HG03521 (cell line): Measurements from ENCODE around the gene SPON1.
"Not testable (repeated sequence)": the region's sequence is repeated elsewhere in the genome, so short reads cannot be mapped to it uniquely, and the experiment has no call there.

Experiments
- ATAC-seq: cut with Tn5 transposase; IDR thresholded peaks from one replicate; pipeline ENCODE4 v1.9.1; 2021; ENCODE audit warnings: mild to moderate bottlenecking, moderate library complexity; ENCODE audit not compliant: unreplicated experiment

The SPON1 gene

DNA sequence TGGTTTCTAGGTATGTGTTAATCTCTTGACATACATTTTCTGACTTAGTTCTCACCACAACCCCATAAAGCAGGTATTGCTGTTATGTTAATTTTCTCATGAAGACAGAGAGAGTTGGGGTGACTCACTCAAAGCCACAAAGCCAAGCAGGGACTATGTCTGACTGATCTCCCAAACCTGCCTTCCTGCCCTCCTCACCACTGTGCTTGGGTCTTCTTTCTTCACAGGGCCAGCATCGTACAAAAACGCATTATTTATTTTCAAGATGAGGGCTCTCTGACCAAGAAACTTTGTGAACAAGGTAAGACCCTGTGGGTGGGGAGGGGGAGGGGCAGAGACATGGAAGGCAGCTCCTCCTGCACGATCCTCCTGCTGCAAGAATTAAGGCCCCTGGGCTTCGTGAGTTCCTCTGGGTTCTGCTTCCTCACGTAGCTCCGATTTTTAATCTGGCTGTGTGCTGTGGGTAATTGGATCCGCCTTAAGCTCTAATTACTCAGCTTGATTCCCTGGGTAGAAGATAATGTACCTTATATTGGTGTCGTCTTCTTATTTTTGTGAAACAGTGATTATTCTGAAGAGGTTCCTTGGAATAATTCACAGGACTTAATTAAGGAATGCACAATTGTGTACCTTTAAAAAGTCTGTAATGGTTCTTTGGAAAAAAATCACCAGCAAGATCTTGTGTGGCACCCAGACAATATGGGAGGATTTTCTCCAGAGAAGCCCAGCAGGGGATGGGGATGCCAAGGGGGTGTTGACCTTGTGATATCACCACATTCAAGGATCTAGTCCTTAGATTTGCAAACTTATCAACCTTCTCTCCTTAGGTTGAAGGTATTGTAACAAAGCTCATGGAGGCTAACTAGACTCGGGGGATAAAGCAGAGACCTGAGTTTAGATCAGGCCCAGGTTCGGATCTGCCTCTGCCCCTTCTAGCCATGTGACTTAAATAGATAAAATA, 112.9 kb downstream of the SPON1 start:
- ATAC-seq, result no peak

DNA sequence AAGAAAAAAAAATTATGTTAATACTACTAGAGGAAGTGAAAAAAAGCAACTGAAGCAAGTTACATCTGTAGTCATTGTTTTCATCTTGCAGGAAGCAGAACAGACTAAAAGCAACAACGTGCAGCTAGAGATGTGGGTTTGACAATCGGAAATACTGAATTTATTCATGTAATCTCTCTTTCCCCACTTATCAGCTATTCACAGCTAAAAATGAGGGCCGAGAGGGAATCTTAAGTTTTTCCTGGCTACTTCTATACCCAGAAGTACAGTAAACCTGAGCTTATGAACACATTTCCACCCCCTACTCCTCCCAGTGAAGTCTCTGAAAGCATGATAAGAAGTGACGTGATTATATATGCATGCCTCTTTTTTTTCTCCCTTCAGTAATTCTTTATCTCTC, 116.5 kb downstream of the SPON1 start:
- ATAC-seq, result no peak

DNA sequence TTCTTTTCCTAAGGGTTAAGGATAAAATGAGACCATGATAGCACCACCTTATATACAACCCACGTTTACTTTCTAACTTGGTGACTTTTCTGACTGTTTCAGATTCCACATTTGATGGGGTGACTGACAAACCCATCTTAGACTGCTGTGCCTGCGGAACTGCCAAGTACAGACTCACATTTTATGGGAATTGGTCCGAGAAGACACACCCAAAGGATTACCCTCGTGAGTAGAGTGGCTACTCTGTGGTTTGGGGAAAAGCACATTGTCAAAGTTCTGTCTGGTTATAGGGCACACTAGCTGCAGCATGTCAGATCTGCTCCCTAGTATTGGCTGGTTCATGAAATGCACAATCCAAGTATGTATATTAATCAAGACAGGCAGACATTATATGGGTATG, 117.3 kb downstream of the SPON1 start:
- ATAC-seq, result no peak

DNA sequence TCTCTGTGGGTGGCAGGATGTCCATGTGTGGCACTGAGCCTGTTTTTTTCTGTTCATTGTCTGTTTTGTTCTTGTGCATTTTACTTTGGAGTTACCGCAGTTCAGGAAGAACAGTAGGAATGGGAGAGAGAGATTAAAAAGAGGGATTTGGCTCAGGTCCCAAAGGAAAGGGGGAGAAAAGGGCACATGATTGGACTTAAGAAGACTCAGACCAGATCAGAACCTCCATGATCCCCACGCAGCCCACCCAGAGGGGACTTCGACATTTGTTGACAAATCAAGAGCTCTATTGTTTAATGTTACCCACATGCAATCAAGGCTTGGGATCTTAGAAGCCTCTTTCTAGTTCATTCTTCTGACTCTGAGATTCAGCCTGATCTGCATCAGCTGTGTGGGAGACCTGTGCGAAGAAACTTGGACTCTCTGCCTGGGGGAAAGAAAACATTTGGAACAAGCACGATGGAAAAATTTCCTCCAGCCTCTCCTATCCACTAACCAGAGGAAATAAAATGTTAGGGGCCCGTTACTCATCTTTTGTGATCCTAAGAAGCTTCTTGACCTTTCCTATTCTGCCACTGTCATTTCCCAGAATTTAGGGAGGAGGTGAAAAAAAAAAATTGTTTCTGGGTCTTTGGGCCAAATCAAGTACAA, 119.2 kb downstream of the SPON1 start:
- ATAC-seq, result no peak

DNA sequence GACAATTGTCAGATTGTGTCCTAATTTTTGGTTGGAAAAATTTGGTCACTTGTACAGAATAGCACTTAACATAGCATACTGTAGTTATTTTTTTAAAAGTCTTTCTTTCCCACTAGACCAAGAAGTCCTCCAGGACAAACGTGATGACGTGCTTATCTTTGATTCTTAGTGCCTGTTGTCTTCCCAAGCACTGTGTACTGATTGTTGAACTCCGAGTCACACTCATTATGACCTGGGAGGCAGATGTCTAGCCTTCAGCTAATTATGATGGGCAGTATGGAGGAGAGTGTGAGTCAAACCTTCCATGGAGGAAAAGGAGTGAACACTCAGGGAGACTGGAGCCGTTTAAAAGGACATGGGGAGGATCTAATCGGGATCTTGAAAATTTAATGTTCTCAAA, 119.8 kb downstream of the SPON1 start:
- ATAC-seq, result no peak

DNA sequence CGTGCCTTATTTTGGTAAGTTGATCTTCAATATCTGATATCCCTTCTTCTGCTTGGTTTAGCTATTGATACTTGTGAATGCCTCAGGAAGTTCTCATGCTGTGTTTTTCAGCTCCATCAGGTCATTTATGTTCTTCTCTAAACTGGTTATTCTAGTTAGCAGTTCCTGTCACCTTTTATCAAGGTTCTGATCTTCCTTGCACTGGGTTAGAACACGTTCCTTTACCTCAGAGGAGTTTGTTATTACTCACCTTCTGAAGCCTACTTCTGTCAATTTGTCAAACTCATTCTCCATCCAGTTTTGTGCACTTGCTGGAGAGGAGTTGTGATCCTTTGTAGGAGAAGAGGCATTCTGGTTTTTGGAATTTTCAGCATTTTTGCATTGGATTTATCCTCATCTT, 126.3 kb downstream of the SPON1 start:
- ATAC-seq, result not testable (repeated sequence)

DNA sequence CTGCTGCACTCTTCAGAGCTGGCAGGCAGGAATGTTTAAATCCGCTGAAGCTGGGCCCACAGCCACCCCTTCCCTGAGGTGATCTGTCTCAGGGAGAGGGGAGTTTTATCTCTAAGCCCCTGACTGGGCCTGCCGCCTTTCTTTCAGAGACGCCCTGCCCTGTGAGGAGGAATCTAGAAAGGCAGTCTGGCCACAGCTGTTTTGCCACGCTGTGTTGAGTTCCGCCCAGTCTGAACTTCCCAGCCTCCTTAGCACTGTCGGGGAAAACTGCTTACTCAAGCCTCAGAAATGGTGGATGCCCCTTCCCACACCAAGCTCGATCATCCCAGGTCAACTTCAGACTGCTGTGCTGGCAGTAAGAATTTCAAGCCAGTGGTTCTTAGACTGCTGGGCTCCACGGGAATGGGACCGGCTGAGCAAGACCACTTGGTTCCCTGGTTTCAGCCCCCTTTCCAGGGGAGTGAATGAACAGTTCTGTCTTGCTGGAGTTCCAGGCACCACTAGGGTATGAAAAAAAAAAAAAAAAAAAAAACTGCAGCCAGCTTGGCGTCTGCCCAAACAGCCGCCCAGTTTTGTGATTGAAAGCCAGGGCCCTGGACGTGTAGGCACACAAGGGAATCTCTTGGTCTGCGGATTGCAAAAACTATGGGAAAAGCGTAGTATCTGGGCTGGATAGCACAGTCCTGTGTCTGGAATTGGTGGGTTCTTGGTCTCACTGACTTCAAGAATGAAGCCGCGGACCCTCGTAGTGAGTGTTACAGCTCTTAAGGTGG, 127.4 kb downstream of the SPON1 start:
- ATAC-seq, result no peak

DNA sequence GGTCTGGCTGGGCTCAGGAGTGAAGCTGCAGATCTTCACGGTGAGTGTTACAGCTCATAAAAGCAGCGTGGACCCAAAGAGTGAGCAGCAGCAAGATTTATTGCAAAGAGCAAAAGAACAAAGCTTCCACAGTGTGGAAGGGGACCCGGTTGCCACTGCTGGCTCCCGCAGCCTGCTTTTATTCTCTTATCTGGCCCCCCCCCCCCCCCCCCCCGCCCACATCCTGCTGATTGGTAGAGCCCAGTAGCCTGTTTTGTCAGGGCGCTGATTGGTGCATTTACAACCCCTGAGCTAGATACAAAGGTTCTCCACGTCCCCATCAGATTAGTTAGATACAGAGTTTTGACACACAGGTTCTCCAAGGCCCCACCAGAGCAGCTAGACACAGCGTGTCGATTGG, 128.1 kb downstream of the SPON1 start:
- not testable (repeated sequence) for ATAC-seq

DNA sequence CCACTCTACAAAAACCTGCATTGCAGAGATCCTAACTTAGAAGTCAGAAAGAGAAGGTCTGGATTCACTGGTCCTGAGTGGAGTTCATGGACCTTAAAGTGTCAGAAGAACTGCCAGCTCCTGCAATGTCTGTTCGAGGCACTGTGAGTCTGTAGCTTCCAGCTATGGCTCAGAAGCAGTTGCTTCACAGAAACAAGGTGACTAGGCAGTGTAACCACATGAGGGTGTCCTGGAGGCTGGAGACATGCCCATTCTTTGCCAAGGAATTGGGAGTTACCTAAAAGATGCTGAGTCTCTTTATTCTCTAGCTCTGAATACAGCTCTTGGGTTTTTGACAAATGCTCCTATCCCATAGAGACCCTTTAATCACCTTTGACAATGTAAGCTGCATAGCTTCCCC, 130.5 kb downstream of the SPON1 start:
- ATAC-seq, result no peak

DNA sequence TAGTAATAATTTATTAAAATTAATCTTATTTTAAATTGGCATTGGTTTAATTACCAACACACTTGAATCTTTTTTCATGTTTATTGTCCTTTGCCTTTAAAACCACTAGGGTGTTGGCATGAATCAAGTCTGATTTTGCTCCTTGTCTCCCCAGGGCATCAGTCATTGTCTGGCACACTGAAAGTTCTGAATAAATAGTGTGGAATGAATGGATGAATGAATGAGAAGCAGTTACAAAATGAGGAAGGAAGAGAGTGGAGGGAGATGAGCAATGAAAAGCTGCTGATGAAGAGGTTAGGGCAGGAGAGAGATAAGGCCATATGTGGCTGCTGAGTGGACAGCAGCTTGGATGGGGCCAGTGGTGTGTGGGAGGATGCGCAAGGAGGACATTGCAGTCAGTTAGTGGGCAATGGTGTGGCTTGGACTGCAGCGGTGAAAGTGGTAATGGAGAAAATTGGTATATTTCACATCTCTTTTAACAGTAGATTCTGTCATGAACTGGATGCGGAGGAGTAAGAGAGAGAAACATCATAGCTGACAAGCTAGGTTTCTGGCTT, 132.0 kb downstream of the SPON1 start:
- no peak for ATAC-seq

DNA sequence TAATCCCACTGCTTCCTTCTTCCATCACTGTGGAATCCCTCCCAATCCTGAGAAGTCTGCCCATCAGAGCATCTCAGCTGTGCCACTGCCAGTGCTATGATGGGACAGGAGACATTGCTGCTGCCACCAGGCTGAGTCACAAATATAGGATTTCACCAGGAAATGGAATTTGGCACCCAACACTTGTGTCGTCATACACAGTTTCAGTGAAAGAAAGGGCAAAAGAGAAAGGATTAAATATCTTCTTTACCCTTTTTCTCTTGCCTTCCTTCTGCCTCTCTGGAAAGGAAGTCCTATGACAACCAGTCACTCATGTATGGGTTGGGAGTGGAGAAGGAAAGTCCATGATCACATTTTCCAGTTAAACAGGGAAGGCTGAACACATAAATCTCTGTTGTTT, 133.4 kb downstream of the SPON1 start:
- no peak for ATAC-seq

DNA sequence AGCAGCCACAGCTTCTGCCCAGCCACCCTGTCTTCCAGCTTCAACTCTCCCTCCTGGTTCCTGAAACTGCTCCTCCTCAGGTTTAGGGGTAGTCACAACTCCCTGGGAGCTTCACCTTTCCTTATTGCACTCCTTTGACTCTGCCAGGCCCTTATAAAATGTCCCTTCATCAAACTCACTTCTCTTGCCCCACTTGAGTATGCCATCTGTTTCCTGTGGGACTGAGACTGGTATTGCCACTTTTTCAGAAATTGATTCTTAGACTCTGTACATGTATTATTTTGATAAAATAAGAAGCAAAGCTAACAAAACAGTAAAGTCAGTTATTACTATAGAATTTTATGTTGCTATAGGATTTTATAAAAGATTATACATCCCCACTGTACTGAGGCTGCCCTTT, 134.1 kb downstream of the SPON1 start:
- ATAC-seq, result no peak

DNA sequence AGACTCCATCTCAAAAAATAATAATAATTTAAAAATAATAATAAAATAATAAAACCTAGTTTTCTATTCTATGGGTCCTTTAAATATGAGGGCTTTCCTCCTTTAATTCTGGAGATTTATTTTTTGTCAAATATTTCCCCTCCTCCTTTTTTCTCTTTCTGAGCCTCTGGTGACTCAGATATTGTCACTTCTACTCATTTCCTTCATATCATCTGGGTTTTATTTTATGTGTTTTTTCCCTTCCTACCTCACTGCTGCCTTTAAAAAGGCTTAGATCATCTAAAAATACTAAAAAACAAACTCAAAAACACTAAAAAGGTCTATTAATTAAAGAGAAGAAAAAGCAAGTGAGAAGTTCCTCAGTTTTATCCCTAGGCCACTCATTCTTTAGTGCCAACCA, 138.9 kb downstream of the SPON1 start:
- ATAC-seq, result no peak

DNA sequence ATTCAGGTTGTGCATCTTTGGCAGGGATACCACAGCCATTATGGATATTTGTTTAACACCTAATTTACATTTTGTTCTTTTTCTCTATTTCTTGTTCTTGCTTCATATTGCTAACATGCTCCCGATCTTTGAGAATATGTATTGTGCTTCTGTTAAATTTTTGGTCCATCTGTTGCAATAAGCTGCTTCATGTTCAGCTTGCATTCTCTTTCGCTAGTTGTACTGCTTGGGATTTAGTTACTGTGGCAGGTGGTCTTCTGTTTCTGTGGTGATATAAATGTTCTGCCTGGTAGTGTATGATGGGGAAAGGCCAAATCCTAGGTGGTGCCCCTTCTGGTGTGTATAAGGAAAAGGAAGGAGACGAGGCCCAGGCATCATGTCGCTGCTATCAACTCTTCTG, 140.2 kb downstream of the SPON1 start:
- ATAC-seq, result no peak

DNA sequence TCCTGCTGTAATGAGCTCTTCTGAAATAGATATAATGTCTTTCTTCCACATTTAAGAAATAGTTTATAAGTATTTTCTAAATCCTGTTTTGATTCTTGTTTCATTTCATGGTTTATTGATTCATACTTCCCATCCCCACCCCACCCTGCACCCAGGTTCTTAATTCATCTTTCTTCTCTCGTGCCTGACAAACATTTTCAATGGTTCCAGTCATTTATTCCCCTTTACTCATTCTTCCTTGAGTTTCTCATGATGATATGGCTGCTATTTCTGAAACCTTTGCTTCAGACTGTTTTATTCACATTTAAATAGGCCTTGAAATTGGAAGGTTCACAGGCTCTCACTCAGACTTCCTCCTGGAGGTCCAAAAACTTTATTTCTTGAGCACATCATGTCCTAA, 142.9 kb downstream of the SPON1 start:
- ATAC-seq, result no peak

DNA sequence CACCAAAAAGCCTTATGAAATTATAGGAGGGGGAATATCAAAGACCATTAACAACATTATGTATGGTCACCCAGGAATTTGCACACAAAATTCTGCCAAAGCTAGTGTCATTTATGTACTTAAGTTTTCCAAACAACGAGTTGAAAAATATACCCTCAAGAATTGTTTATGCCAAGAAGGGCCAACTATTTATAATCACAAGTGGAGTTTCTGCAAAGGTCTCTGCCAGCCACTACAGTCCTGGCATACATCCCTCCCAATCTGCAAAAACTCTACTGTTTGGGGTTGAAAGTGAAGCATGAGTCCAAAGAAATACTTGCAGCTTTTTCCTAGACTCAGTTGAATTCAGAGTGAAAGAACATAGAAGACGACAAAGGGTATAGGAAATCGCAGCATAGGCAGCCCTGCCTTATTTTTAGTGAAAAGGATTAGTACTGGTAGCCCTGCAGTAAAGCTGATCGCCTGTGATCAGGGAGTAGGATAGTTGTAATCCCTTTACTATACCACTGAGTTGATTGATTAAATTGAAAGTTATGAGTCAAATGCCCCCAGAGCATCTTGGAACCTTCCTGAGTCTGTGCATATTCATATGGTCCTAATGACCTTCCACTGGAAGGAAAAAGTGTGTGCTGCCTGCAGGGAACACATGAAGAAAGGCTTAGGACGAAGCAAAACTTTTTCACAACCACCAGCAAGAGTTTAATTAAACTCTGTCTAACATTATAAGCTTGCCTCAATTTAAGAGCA, 144.0 kb downstream of the SPON1 start:
- ATAC-seq, result no peak

DNA sequence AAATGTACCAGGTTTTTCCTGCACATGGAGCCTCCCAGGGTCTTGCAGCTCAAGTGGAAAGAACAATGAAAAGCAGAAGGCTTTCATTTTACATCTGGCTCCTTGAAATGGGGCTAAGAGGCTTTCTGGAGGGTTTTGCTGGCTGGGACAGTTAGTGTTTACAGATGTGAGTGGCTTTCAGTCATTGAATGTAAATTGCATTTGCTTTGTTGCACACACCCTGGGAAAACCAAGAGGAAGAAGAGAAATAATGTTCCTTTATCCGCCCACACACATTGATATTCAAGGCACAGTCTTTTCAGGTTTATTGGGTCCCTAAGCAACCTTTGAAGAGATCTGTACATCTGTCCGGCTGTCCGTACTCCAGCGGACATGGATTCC, 144.5 kb downstream of the SPON1 start:
- no peak for ATAC-seq

DNA sequence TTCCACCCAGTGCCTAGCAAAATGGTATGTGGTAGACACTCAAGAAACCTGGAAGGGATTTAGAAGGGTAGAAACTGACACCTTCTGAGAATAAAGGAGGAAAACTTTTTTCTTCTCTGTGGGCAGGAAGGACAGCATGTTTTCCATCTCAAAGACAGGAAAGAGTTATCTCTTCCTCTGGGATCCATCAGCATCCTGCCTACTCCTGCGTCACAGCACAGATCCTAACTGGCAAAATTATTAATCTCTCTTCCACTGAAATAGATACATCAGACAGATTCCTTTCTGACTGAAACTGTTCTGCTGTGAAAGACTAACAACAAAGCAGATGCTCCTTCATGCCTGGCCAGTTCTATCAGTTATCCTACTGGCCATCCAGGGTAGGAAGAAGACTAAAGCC, 147.2 kb downstream of the SPON1 start:
- no peak for ATAC-seq

DNA sequence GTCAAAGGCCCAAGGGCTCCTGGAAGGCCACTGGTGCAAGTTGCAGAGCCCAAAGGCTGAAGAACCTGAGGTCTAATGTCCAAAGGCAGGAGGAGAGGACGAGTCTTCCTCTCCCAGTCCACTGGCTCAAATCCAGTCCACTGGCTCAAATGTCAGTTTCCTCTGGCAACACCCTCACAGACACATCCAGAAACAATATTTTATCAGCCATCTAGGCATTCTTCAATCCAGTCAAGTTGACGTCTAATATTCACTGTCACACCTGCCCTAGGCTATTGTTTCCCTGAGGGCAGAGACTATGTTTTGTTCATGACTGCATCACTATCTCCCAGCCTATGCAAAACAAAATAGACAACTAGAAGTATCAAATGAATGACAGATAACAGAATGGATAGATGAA, 148.1 kb downstream of the SPON1 start:
- ATAC-seq, result no peak

DNA sequence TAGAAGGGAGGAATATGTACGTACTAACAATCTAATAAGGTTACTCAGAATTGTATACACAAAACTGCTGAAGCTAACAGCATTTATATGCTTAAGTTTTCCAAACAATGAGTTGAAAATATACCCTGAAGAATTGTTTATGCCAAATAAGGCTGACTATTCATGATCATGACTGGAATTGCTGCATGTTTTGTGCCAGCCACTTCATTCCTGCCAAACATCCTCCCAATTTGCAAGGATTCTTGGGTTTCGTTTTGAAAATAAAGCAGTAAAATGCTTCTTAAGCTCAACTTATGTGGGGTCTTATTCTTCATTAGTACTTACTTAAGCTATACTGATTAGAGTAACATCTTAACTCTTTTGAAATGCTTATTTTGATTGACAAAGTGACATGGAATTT, 149.0 kb downstream of the SPON1 start:
- no peak for ATAC-seq

DNA sequence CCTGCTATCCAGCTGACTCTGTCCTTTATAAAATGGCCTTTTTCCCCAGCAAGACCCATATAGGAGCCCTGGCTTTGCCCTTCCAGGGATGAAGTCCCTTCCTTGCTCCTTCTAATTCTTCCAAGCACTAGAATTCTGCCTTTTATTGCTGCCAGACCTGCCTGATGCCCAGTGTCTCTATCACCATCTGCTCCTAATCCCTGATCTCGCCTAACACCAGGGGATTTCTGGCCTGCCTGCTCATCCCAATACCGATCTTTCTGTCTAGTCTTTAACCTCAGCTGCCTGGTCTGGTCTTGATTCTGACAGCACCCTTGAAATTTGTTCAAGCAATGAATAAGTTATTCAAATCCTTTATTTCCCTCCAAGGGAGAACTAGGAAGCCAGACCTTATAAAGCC, 150.2 kb downstream of the SPON1 start:
- no peak for ATAC-seq
